Activated T-cell treated with anti-CD3 and anti-CD28 coated beads, Interleukin-2, amount 50 U/mL, for 48 hours (primary cell): ENCODE measurements around the gene DNAAF8.

Experiments
- DNase-seq, 2 experiments: peaks; one replicate each; pipeline ENCODE4 v3.0.0-alpha.2; 2020

DNAAF8 gene

GRCh38 chr16:4695473-4696171, 38.7 kb upstream of the DNAAF8 start:
- DNase-seq: no peak

DNA sequence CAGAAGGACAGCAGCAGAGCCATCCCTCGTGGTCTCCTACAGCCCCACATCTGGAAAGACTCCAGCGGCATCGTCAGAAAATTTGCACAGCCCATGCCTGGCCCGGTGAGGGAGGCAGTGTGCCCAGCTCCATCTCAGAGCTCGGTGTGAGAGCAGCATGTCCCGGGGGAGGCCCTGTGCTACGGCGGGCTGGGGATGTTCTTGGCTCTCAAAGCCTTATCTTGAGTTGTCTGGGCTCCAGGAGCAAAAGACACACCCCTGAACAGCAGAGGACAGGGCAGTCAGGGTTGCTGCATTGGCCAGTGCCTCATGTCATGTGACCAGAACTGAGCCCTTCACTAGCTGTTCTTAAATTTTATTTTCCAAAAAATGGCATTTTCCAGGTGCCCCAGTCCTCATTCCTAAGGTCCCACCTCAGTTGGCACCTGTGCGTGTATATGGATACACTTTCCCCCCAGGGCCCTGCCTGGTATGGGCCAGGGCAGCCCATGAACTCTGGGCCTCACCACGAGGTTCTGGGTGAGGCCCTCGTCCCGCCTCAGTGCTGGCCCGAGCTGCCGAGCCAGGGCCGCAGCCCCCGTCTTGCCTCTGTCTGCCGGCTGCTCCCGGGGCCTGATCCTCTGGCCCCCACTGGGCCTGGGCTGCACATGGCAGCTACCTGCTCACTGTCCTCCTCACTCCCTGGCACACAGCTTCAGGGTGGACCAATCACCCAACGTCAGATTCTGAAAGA, 38.0 kb upstream of the DNAAF8 start:
- no peak for DNase-seq

DNA sequence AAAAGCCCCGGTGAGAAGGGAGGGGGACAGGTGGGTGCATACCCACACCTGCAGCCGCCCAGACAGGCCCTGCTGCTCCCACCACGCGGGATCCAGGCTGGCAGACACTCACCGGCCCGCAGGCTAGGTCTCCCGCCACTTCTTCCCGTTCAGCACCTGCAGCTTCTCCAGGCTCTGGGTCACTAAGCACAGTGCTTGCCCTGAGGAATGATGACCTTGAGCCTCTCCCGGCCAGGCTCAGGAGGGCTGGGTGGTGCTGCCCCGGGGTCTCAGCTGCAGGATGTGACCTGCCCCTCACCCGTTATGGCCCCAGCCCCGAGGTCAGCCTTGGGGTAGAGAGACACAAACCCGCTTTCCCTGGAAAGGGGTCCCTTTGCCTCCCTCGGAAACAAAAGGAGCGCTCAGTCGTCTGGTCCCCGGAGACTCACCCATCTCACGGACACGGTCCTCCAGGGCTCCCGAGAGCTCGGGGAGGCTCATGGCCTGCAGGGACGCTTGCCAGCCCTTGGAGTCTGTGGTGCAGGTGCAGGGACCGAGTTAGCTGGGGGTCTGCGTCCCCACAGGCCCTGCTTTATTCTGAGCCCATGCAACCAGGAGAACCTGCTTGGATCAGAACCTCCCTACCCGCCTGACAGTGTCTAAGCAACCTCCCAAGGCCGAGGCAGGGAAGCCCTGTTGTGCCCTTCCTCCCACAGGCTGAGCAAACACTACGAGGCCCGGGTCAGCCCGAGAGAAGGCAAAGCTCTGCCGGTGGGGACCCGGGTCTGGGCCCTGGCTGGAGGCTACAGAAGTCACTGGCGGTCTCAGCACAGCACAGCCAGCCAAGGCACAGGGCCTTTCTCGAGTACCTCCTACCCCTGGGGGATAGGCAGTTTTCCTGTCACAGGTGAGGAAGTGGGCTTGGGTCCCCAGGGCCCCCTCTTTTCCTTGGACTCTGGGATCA, 37.2 kb upstream of the DNAAF8 start:
- no peak for DNase-seq

DNA sequence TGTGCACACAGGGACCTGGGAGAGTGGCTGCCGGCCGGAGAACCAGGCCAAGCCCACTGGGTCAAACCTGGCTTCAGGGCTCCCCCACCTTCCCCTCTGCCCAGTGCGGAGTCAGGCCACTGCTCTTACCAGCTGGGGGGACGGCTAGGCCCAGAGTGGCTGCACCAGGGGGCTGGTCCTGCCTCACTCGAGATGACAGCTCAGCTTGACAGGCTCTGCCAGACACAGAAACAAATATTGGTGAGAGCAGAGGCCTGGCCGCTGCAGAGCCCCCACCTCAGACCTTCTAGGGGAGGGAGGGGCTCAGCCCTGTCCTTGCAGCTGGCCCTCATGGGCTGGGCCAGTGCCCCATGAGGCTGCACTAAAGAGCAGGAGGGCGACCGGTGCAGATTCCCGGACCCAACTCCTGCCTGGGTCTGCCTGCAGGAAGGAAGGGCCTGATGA, 36.5 kb upstream of the DNAAF8 start:
- DNase-seq: no peak

DNA sequence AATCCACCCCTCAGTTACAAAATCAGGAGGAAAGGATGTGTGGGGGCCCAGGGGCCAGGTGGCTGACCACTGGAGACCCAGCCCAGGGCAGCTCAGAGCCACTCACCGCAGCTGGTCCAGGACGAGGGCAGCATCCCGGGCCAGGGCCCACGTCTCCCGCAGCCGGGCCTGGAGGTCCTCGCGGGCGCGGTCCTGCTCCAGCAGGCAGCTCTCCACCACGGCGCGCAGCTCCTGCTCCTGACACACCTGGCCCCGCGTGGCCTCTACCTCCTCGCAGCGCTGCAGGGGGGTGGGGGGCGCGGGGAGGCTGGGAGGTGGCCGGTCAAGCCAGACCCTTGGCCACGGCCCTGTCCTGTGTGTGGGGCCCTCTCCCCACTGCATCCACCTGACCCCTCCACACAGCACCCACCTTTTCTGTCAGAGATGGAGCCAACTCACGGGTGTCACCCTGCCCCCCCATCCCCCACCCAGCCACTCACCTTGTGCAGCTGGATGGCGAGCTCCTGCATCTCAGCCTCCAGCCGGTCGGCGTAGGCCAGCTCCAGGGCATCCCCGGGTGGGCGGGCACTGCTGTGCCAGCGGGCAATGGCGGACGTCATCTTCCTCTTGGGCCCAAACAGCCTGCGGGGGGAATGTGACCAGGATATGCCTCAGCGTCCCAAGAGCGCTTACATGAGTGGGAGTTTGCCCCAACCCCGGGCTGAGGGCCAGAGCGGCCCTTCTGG, 35.9 kb upstream of the DNAAF8 start:
- no peak for DNase-seq

DNA sequence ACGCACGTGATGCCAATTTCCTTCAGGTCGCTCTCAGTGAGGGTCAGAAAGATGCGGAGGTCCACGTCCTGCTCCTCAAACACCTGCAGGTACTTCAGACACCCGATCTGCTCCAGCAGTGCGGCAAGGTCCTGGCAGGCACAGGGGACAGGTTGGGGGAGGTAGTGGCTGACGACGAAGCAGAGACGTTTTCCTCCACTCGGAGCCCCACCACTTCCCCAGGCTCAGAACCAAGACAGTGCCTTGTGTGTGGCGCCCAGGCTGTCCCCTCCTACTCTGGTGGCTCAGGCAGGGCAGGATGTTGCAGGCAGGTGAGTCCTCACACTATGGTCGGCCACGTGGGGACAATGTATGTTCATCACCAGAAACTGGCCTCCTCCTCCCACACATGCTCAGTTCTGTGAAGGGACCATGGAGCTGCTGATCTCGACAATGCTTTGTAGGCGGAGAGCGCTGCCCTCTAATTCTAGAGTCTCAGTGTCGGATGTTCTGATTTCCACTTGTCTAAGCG, 35.2 kb upstream of the DNAAF8 start:
- no peak for DNase-seq

- DNase-seq: peak in 1 of 2 experiments; percentile 52
Observed at GRCh38 chr16:4700380-4700996, 33.8 kb upstream of the DNAAF8 start.

GRCh38 chr16:4700997-4701743, 33.2 kb upstream of the DNAAF8 start:
- no peak for DNase-seq

GRCh38 chr16:4701791-4702465, 32.4 kb upstream of the DNAAF8 start:
- DNase-seq: no peak

DNA sequence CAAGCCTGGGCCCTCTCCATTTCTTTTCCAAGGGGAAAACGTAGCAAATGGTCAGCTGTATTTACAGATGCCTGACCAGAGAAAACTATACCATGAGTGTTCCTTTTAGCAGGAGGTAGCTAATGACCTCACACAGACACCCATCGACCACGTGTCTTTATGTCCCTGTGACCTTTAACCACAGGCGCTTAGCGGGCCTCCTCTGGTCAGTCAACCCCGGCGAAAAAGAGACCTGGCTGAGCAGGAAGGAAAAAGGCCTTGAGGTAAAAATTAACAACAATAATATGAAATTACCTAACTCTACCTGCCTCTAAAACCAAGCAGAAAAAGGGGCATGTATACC, 31.9 kb upstream of the DNAAF8 start:
- DNase-seq: no peak

GRCh38 chr16:4703906-4704305, 30.4 kb upstream of the DNAAF8 start:
- no peak for DNase-seq

GRCh38 chr16:4704491-4704890, 29.8 kb upstream of the DNAAF8 start:
- no peak for DNase-seq

DNA sequence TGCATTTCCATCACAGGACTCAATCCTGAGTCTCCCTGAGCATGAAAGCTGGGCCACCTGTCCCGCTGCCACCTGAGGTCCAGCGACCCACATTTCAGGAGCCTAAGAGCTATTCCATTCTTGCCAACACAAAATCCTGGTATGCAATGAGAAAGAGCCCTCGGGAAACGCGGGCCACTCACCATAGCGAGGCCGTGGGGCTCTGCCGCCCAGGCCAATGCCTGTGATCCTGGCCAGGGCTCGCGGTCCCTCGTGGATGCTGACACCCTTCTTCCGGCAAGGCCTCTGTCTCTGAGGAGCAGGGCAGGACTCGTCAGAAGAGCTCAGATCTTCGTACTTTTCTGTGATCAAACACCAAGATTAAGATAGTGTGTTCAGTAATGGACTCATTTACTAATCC, 29.4 kb upstream of the DNAAF8 start:
- no peak for DNase-seq

DNA sequence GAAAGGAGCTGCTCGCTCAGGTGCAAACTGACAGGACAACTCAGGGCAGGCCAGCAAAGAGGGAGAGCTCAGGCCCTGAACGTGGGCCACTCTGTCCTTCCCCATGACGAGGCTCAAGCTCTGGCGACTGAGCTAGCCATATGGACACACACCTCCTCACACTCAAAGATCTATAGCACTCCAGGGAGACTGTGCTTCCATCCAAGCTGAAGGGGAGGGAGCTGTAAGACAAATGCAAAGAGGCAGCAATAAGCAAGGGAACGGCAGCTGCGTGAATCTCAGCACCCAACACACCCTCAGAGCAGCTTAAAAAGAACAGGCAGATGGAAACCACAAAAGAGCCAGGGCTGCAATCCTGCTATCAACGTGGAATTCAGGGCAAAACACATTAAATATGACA, 27.5 kb upstream of the DNAAF8 start:
- no peak for DNase-seq

DNA sequence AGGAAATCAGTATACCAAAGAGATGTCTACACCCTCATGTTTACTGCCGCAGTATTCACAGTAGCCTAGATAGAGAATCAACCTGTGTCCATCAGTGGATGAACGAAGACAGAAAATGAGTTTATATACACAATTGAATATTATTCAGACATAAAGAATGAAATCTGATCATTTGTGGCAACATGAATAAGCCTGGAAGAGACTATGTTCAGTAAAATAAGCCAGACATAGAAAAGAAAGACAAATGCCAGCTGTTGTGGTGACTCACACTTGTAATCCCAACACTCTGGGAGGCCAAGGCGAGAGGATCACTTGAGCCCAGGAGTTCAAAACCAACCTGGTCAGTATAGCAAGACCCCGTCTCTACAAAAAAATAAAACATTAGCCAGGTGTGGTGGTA, 24.9 kb upstream of the DNAAF8 start:
- no peak for DNase-seq

GRCh38 chr16:4713663-4714501, 20.5 kb upstream of the DNAAF8 start:
- no peak for DNase-seq

GRCh38 chr16:4714996-4715395, 19.3 kb upstream of the DNAAF8 start:
- no peak for DNase-seq

GRCh38 chr16:4718466-4718865, 15.9 kb upstream of the DNAAF8 start:
- DNase-seq: no peak

- no peak for DNase-seq
Observed at GRCh38 chr16:4723071-4723767, 11.1 kb upstream of the DNAAF8 start.
